ENCODE results near the gene WNK2.

The WNK2 gene

DNA sequence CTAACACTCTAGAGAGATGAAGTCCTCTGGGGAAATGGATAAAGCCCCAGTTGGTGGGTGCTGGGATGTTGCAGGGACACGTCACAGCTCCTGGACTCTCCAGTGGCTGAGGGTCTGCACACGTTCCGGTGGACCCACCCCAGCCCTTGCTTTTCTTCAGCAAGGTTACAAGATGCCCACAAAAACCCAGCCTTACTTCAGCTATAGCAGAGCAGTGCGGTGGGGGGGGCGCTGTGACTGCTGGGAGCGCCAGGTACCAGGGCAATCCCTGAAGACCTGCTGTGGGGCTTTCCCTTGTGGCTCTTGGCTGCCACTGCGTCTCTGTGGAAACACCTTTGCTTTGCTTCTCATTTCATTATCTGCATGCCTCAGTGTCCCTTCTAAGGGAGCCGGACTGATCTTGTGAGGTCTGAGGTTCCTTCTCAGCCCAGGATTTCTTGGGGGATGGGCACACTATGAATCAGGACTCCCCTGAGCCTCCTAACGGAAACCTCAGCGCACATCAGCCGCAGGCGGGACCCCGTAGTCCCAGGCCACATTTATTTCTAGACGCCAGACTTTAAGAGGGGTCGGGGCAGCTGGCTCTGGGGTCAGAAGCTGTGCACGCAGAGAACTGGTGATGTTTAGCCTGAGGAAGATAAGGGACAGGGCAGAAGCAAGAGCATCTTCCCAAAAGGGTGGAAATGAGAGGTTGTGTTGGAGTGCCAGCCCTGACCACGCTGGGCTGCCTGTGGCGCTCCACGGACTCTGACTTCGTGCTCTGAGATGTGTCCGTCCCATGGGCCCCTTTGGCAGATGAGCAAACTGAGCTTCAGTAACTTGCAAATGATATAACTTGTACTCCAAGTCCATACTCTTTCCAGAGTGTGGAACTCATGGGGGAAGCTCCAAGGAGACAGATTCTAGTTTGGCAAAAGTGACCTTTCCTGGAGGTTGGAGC, 106.8 kb downstream of the WNK2 start:
- H3K36me3 ChIP-seq (ENCODE audit: control insufficient read depth in 2 of 2, insufficient read depth in 1 of 2, low read length in 2 of 2): peaks cover 0 to 4% of the 10 kb centered on the region in 2 experiments; a peak in 1 of 3 replicates
- no peak overlapping the region for H3K27ac ChIP-seq (ENCODE audit: extremely low read depth, low read depth, low read length)
- CTCF ChIA-PET: interaction anchor here (0.6 to 0.9 kb wide), 5 partner anchors 12 to 302 kb away, joined by 3 to 5 read pairs (median 3); no protein-coding TSS in a partner anchor
- no peak overlapping the region for H3K4me3 ChIP-seq (ENCODE audit: low read depth, low read length)
- POLR2A ChIA-PET: no interaction called here
- no peaks in the 10 kb centered on the region for H3K9me3 ChIP-seq (ENCODE audit: control insufficient read depth, insufficient read depth, low read depth, low read length)
- H3K4me1 ChIP-seq (ENCODE audit: control insufficient read depth, insufficient read depth, low read length): no peaks in the 10 kb centered on the region
- TF ChIP-seq, protein P1, sequence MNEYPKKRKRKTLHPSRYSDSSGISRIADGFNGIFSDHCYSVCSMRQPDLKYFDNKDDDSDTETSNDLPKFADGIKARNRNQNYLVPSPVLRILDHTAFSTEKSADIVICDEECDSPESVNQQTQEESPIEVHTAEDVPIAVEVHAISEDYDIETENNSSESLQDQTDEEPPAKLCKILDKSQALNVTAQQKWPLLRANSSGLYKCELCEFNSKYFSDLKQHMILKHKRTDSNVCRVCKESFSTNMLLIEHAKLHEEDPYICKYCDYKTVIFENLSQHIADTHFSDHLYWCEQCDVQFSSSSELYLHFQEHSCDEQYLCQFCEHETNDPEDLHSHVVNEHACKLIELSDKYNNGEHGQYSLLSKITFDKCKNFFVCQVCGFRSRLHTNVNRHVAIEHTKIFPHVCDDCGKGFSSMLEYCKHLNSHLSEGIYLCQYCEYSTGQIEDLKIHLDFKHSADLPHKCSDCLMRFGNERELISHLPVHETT (tag by site-specific recombination; IDR thresholded peaks at IDR 0.05): no peak
- TF ChIP-seq ZNF747 (tag by site-specific recombination; IDR thresholded peaks at IDR 0.05) (no peak), ZNF2 (tag by site-specific recombination; IDR thresholded peaks at IDR 0.05) (no peak), ZNF530 (tag by site-specific recombination; IDR thresholded peaks at IDR 0.05; ENCODE audit: low read depth) (no peak), REPIN1 (tag by site-specific recombination; IDR thresholded peaks at IDR 0.05; ENCODE audit: low read depth) (no peak), ZNF146 (tag by site-specific recombination; IDR thresholded peaks at IDR 0.05) (no peak), ZNF610 (tag by site-specific recombination; IDR thresholded peaks at IDR 0.05; ENCODE audit: borderline replicate concordance) (no peak), ZNF660 (tag by site-specific recombination; IDR thresholded peaks at IDR 0.05) (no peak), ZNF785 (tag by site-specific recombination; IDR thresholded peaks at IDR 0.05) (no peak)
- TF ChIP-seq, protein P2, sequence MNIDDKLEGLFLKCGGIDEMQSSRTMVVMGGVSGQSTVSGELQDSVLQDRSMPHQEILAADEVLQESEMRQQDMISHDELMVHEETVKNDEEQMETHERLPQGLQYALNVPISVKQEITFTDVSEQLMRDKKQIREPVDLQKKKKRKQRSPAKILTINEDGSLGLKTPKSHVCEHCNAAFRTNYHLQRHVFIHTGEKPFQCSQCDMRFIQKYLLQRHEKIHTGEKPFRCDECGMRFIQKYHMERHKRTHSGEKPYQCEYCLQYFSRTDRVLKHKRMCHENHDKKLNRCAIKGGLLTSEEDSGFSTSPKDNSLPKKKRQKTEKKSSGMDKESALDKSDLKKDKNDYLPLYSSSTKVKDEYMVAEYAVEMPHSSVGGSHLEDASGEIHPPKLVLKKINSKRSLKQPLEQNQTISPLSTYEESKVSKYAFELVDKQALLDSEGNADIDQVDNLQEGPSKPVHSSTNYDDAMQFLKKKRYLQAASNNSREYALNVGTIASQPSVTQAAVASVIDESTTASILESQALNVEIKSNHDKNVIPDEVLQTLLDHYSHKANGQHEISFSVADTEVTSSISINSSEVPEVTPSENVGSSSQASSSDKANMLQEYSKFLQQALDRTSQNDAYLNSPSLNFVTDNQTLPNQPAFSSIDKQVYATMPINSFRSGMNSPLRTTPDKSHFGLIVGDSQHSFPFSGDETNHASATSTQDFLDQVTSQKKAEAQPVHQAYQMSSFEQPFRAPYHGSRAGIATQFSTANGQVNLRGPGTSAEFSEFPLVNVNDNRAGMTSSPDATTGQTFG (tag by site-specific recombination; IDR thresholded peaks at IDR 0.05; ENCODE audit: borderline replicate concordance): no peak
- TF ChIP-seq, protein P3, sequence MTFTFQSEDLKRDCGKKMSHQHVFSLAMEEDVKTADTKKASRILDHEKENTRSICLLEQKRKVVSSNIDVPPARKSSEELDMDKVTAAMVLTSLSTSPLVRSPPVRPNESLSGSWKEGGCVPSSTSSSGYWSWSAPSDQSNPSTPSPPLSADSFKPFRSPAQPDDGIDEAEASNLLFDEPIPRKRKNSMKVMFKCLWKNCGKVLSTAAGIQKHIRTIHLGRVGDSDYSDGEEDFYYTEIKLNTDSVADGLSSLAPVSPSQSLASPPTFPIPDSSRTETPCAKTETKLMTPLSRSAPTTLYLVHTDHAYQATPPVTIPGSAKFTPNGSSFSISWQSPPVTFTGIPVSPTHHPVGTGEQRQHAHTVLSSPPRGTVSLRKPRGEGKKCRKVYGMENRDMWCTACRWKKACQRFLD (tag by site-specific recombination; IDR thresholded peaks at IDR 0.05): no peak
- TF ChIP-seq, protein P4, sequence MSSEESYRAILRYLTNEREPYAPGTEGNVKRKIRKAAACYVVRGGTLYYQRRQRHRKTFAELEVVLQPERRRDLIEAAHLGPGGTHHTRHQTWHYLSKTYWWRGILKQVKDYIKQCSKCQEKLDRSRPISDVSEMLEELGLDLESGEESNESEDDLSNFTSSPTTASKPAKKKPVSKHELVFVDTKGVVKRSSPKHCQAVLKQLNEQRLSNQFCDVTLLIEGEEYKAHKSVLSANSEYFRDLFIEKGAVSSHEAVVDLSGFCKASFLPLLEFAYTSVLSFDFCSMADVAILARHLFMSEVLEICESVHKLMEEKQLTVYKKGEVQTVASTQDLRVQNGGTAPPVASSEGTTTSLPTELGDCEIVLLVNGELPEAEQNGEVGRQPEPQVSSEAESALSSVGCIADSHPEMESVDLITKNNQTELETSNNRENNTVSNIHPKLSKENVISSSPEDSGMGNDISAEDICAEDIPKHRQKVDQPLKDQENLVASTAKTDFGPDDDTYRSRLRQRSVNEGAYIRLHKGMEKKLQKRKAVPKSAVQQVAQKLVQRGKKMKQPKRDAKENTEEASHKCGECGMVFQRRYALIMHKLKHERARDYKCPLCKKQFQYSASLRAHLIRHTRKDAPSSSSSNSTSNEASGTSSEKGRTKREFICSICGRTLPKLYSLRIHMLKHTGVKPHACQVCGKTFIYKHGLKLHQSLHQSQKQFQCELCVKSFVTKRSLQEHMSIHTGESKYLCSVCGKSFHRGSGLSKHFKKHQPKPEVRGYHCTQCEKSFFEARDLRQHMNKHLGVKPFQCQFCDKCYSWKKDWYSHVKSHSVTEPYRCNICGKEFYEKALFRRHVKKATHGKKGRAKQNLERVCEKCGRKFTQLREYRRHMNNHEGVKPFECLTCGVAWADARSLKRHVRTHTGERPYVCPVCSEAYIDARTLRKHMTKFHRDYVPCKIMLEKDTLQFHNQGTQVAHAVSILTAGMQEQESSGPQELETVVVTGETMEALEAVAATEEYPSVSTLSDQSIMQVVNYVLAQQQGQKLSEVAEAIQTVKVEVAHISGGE (tag by site-specific recombination; conservative IDR thresholded peaks at IDR 0.05; ENCODE audit: low read depth): no peak
- TF ChIP-seq, protein P5, sequence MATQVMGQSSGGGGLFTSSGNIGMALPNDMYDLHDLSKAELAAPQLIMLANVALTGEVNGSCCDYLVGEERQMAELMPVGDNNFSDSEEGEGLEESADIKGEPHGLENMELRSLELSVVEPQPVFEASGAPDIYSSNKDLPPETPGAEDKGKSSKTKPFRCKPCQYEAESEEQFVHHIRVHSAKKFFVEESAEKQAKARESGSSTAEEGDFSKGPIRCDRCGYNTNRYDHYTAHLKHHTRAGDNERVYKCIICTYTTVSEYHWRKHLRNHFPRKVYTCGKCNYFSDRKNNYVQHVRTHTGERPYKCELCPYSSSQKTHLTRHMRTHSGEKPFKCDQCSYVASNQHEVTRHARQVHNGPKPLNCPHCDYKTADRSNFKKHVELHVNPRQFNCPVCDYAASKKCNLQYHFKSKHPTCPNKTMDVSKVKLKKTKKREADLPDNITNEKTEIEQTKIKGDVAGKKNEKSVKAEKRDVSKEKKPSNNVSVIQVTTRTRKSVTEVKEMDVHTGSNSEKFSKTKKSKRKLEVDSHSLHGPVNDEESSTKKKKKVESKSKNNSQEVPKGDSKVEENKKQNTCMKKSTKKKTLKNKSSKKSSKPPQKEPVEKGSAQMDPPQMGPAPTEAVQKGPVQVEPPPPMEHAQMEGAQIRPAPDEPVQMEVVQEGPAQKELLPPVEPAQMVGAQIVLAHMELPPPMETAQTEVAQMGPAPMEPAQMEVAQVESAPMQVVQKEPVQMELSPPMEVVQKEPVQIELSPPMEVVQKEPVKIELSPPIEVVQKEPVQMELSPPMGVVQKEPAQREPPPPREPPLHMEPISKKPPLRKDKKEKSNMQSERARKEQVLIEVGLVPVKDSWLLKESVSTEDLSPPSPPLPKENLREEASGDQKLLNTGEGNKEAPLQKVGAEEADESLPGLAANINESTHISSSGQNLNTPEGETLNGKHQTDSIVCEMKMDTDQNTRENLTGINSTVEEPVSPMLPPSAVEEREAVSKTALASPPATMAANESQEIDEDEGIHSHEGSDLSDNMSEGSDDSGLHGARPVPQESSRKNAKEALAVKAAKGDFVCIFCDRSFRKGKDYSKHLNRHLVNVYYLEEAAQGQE (tag by site-specific recombination; IDR thresholded peaks at IDR 0.05): no peak
- TF ChIP-seq, protein P6, sequence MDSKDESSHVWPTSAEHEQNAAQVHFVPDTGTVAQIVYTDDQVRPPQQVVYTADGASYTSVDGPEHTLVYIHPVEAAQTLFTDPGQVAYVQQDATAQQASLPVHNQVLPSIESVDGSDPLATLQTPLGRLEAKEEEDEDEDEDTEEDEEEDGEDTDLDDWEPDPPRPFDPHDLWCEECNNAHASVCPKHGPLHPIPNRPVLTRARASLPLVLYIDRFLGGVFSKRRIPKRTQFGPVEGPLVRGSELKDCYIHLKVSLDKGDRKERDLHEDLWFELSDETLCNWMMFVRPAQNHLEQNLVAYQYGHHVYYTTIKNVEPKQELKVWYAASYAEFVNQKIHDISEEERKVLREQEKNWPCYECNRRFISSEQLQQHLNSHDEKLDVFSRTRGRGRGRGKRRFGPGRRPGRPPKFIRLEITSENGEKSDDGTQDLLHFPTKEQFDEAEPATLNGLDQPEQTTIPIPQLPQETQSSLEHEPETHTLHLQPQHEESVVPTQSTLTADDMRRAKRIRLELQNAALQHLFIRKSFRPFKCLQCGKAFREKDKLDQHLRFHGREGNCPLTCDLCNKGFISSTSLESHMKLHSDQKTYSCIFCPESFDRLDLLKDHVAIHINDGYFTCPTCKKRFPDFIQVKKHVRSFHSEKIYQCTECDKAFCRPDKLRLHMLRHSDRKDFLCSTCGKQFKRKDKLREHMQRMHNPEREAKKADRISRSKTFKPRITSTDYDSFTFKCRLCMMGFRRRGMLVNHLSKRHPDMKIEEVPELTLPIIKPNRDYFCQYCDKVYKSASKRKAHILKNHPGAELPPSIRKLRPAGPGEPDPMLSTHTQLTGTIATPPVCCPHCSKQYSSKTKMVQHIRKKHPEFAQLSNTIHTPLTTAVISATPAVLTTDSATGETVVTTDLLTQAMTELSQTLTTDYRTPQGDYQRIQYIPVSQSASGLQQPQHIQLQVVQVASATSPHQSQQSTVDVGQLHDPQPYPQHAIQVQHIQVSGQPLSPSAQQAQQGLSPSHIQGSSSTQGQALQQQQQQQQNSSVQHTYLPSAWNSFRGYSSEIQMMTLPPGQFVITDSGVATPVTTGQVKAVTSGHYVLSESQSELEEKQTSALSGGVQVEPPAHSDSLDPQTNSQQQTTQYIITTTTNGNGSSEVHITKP (tag by site-specific recombination; IDR thresholded peaks at IDR 0.05): no peak

Data from HEK293 (cell line).